ENCODE data around the gene MED13.

MED13 gene

GRCh38 chr17:62111562-62112171 is 46.6 kb upstream of the MED13 start:
- no peak for TF ChIP-seq GABPA (IDR thresholded peaks at IDR 0.05; ENCODE audit: low read depth)
- TF ChIP-seq REST (IDR thresholded peaks at IDR 0.05; ENCODE audit: insufficient replicate concordance, low read depth), result peak; percentile 49
- Histone ChIP-seq H3K27ac (replicated peaks) (no peak overlapping the region), H3K4me3 (replicated peaks; ENCODE audit: insufficient read depth, low read length) (no peak overlapping the region), H3K27me3 (ENCODE audit: insufficient read depth, poor library complexity, severe bottlenecking) (peaks cover 4% of the 10 kb centered on the region)
- DNase-seq (ENCODE audit: low read depth in 1 of 2, low spot score in 1 of 2), result no peak

GRCh38 chr17:62110923-62111484 is 45.9 kb upstream of the MED13 start:
- no peak overlapping the region for H3K27ac ChIP-seq (replicated peaks)
- TF ChIP-seq CTCF (IDR thresholded peaks at IDR 0.05; ENCODE audit: insufficient read depth, low read length) (no peak), SPI1 (IDR thresholded peaks at IDR 0.05; ENCODE audit: borderline replicate concordance, low read depth) (no peak), POLR2AphosphoS5 (IDR thresholded peaks at IDR 0.05; ENCODE audit: low read depth) (no peak)
- DNase-seq (ENCODE audit: low read depth in 1 of 2, low spot score in 1 of 2), result no peak
- H3K27me3 ChIP-seq (ENCODE audit: insufficient read depth, poor library complexity, severe bottlenecking), result peaks cover 4% of the 10 kb centered on the region
- H3K4me3 ChIP-seq (replicated peaks; ENCODE audit: insufficient read depth, low read length), result no peak overlapping the region

- no peak for TF ChIP-seq GABPA (IDR thresholded peaks at IDR 0.05; ENCODE audit: low read depth)
- no peak for DNase-seq (ENCODE audit: low read depth in 1 of 2, low spot score in 1 of 2)
- Histone ChIP-seq H3K27ac (replicated peaks) (no peak overlapping the region), H3K4me3 (replicated peaks; ENCODE audit: insufficient read depth, low read length) (no peak overlapping the region), H3K27me3 (ENCODE audit: insufficient read depth, poor library complexity, severe bottlenecking) (peaks cover 4% of the 10 kb centered on the region)
These were observed 44.8 kb upstream of the MED13 start for GRCh38 chr17:62109924-62110323.

- DNase-seq (ENCODE audit: low read depth in 1 of 2, low spot score in 1 of 2), result peak; percentile 21 to 68
- no peak overlapping the region for H3K4me3 ChIP-seq (replicated peaks; ENCODE audit: insufficient read depth, low read length)
- TF ChIP-seq GABPA (IDR thresholded peaks at IDR 0.05; ENCODE audit: low read depth) (no peak), REST (IDR thresholded peaks at IDR 0.05; ENCODE audit: insufficient replicate concordance, low read depth) (no peak), SPI1 (IDR thresholded peaks at IDR 0.05; ENCODE audit: borderline replicate concordance, low read depth) (no peak), CTCF (IDR thresholded peaks at IDR 0.05; ENCODE audit: insufficient read depth, low read length) (peak; percentile 81)
- no peak overlapping the region for H3K27ac ChIP-seq (replicated peaks)
- H3K27me3 ChIP-seq (ENCODE audit: insufficient read depth, poor library complexity, severe bottlenecking), result peaks cover 4% of the 10 kb centered on the region
These were observed 44.4 kb upstream of the MED13 start for GRCh38 chr17:62109378-62109902.

- no peak for DNase-seq (ENCODE audit: low read depth in 1 of 2, low spot score in 1 of 2)
- TF ChIP-seq GABPA (IDR thresholded peaks at IDR 0.05; ENCODE audit: low read depth), result no peak
- no peak for TF ChIP-seq REST (IDR thresholded peaks at IDR 0.05; ENCODE audit: insufficient replicate concordance, low read depth)
- TF ChIP-seq SPI1 (IDR thresholded peaks at IDR 0.05; ENCODE audit: borderline replicate concordance, low read depth), result no peak
- no peak for TF ChIP-seq POLR2AphosphoS5 (IDR thresholded peaks at IDR 0.05; ENCODE audit: low read depth)
- no peak for TF ChIP-seq CTCF (IDR thresholded peaks at IDR 0.05; ENCODE audit: insufficient read depth, low read length)
- Histone ChIP-seq H3K27ac (replicated peaks) (no peak overlapping the region), H3K27me3 (ENCODE audit: insufficient read depth, poor library complexity, severe bottlenecking) (no peaks in the 10 kb centered on the region), H3K4me3 (replicated peaks; ENCODE audit: insufficient read depth, low read length) (no peak overlapping the region)
These were observed 40.8 kb upstream of the MED13 start for GRCh38 chr17:62105861-62106260.

Data from HL-60 (cell line).